H1 (cell line): ENCODE measurements around the gene ZNG1A. TPM values are rescaled to one million over a fixed set of nuclear protein-coding genes. Genes with fewer than 3 reads are reported as not detected.
"Not testable (repeated sequence)": the region's sequence is repeated elsewhere in the genome, so short reads cannot be mapped to it uniquely, and the experiment has no call there.

Experiments used
- CTCF ChIA-PET: fragments of 300-600 bp; sonication (Branson Sonifier 250); formaldehyde crosslinking; loops from one replicate; lab custom pipeline; 2021; ENCODE audit not compliant: partially characterized antibody; lab: Charles Lee
- POLR2A ChIA-PET: fragments of 300-600 bp; sonication (Branson Sonifier 250); formaldehyde crosslinking; loops from one replicate; lab custom pipeline; 2021; ENCODE audit warnings: inconsistent platforms; ENCODE audit not compliant: partially characterized antibody; lab: Charles Lee
- DNase-seq, 2 experiments: peaks; one replicate each; pipeline versions ENCODE4 v3.0.0 to v3.0.0-alpha.2; 2010 to 2022; ENCODE audit warnings: low spot score in 2 of 2, low read depth in 1 of 2, mixed read lengths in 1 of 2
- FAIRE-seq: peaks from 2 replicates; lab custom pipeline; 2011; peaks lifted over from hg19 to GRCh38; lab: Jason Lieb, UNC
- H2AFZ ChIP-seq: 2 replicates; pipeline ENCODE4 v1.8.1; 2012; ENCODE audit warnings: low read length, inconsistent platforms
- H2AK5ac ChIP-seq: 2 replicates; pipeline ENCODE4 v1.6.1; 2013; ENCODE audit warnings: low read depth, low read length
- H2BK120ac ChIP-seq: replicated peaks from 2 replicates; pipeline ENCODE3; 2013; ENCODE audit warnings: low read depth, low read length, inconsistent platforms
- H2BK12ac ChIP-seq: 2 replicates; pipeline ENCODE4 v1.6.1; 2013; ENCODE audit warnings: low read depth, low read length
- H2BK15ac ChIP-seq: 2 replicates; pipeline ENCODE4 v1.6.1; 2013; ENCODE audit warnings: low read length
- H2BK20ac ChIP-seq: 2 replicates; pipeline ENCODE4 v1.6.1; 2013; ENCODE audit warnings: low read length
- H2BK5ac ChIP-seq: 2 replicates; pipeline ENCODE4 v1.6.1; 2013; ENCODE audit warnings: low read depth, low read length
- H3K14ac ChIP-seq: 2 replicates; pipeline ENCODE4 v1.6.1; 2013; ENCODE audit warnings: inconsistent platforms; ENCODE audit not compliant: insufficient read length
- H3K18ac ChIP-seq: 2 replicates; pipeline ENCODE4 v1.6.1; 2013; ENCODE audit warnings: low read length; ENCODE audit errors: extremely low read depth
- H3K23ac ChIP-seq: 2 replicates; pipeline ENCODE4 v1.6.1; 2013; ENCODE audit warnings: inconsistent platforms; ENCODE audit not compliant: insufficient read length
- H3K23me2 ChIP-seq: 2 replicates; pipeline ENCODE4 v1.6.1; 2013; ENCODE audit warnings: low read depth, low read length
- H3K27ac ChIP-seq: 2 replicates; pipeline ENCODE4 v1.6.1; 2011; ENCODE audit warnings: low read depth, low read length, inconsistent platforms
- H3K27me3 ChIP-seq, 4 experiments: replicated peaks in 1 of 4; 1 replicate in 1 of 4; 2 replicates in 3 of 4; pipeline versions ENCODE4 v1.6.1 to v1.8.1; 2011 to 2013; ENCODE audit warnings: low read length in 3 of 4, mild to moderate bottlenecking in 3 of 4, inconsistent platforms in 2 of 4, mixed read lengths in 2 of 4, moderate library complexity in 1 of 4; ENCODE audit not compliant: control insufficient read depth in 3 of 4, insufficient read depth in 3 of 4; ENCODE audit errors: extremely low read depth in 1 of 4
- H3K36me3 ChIP-seq, 4 experiments: 2 replicates each; pipeline versions ENCODE4 v1.6.1 to v1.8.1; 2011 to 2013; ENCODE audit warnings: mild to moderate bottlenecking in 4 of 4, low read length in 3 of 4, moderate library complexity in 2 of 4, control low read depth in 1 of 4, inconsistent platforms in 1 of 4; ENCODE audit not compliant: insufficient read depth in 4 of 4, control insufficient read depth in 2 of 4
- H3K4ac ChIP-seq: replicated peaks from 2 replicates; pipeline ENCODE3; 2013; ENCODE audit warnings: low read length, low read depth, mixed read lengths, inconsistent platforms; ENCODE audit not compliant: insufficient read length
- H3K4me1 ChIP-seq, 4 experiments: replicated peaks in 1 of 4; 1 replicate in 1 of 4; 2 replicates in 3 of 4; pipeline versions ENCODE4 v1.6.1 to v1.8.1; 2011 to 2013; ENCODE audit warnings: low read length in 3 of 4, inconsistent platforms in 2 of 4, mixed read lengths in 1 of 4; ENCODE audit not compliant: insufficient read depth in 4 of 4, control insufficient read depth in 3 of 4
- H3K4me2 ChIP-seq, 2 experiments: 2 replicates each; pipeline versions ENCODE4 v1.6.1 to v1.8.1; 2011 to 2013; ENCODE audit warnings: low read depth in 2 of 2, low read length in 2 of 2, control low read depth in 1 of 2, inconsistent platforms in 1 of 2, mild to moderate bottlenecking in 1 of 2; ENCODE audit not compliant: insufficient read depth in 1 of 2
- H3K4me3 ChIP-seq, 4 experiments: fragments of 200-600, 300-600 bp in 1 of 4; sonication (generic), shearing (Covaris generic), sonication (Bioruptor Twin) in 1 of 4; 2 replicates each; pipeline versions ENCODE4 v1.5.1 to v1.8.1; 2011 to 2016; ENCODE audit warnings: low read length in 4 of 4, low read depth in 3 of 4, control low read depth in 2 of 4, inconsistent platforms in 2 of 4, mild to moderate bottlenecking in 2 of 4, mixed read lengths in 1 of 4, moderate library complexity in 1 of 4; ENCODE audit not compliant: insufficient read depth in 2 of 4; ENCODE audit errors: extremely low read depth in 1 of 4
- H3K56ac ChIP-seq: replicated peaks from 2 replicates; pipeline ENCODE3; 2013; ENCODE audit warnings: low read depth, mild to moderate bottlenecking, mixed read lengths, low read length, inconsistent platforms; ENCODE audit not compliant: insufficient read length
- H3K79me1 ChIP-seq: 2 replicates; pipeline ENCODE4 v1.6.1; 2013; ENCODE audit warnings: low read depth, low read length, control low read depth
- H3K79me2 ChIP-seq, 2 experiments: 2 replicates each; pipeline versions ENCODE4 v1.6.1 to v1.8.1; 2012 to 2013; ENCODE audit warnings: low read length in 2 of 2, mild to moderate bottlenecking in 2 of 2, inconsistent platforms in 1 of 2; ENCODE audit not compliant: insufficient read depth in 2 of 2, control insufficient read depth in 1 of 2
- H3K9ac ChIP-seq, 4 experiments: replicated peaks in 1 of 4; 1 replicate in 1 of 4; 2 replicates in 3 of 4; pipeline versions ENCODE4 v1.6.1 to v1.8.1; 2011 to 2013; ENCODE audit warnings: low read depth in 3 of 4, low read length in 3 of 4, control low read depth in 2 of 4, mild to moderate bottlenecking in 2 of 4, moderate library complexity in 2 of 4, inconsistent platforms in 1 of 4; ENCODE audit errors: extremely low read depth in 1 of 4
- H3K9me3 ChIP-seq, 2 experiments: 2 replicates each; pipeline versions ENCODE4 v1.6.1 to v1.8.1; 2012 to 2013; ENCODE audit warnings: mild to moderate bottlenecking in 2 of 2, moderate library complexity in 2 of 2, control low read depth in 1 of 2, inconsistent platforms in 1 of 2, low read depth in 1 of 2, low read length in 1 of 2, mixed read lengths in 1 of 2; ENCODE audit not compliant: insufficient read depth in 2 of 2
- H4K20me1 ChIP-seq, 2 experiments: replicated peaks in 1 of 2; 2 replicates each; pipeline versions ENCODE3 to v1.8.1; 2011 to 2013; ENCODE audit warnings: inconsistent platforms in 2 of 2, low read length in 2 of 2, mild to moderate bottlenecking in 1 of 2; ENCODE audit not compliant: insufficient read depth in 2 of 2, control insufficient read depth in 1 of 2
- H4K5ac ChIP-seq: 2 replicates; pipeline ENCODE4 v1.6.1; 2013; ENCODE audit warnings: low read length, low read depth, mixed read lengths, inconsistent platforms; ENCODE audit not compliant: insufficient read length
- H4K8ac ChIP-seq: 2 replicates; pipeline ENCODE4 v1.8.0; 2013; ENCODE audit warnings: mild to moderate bottlenecking, moderate library complexity, low read length, inconsistent platforms; ENCODE audit not compliant: insufficient read depth; ENCODE audit errors: extremely low read depth
- H4K91ac ChIP-seq: replicated peaks from 2 replicates; pipeline ENCODE3; 2013; ENCODE audit warnings: low read length, mixed read lengths, inconsistent platforms; ENCODE audit not compliant: insufficient read length
- WGBS, 2 experiments: shearing (Covaris generic) in 1 of 2; methylation state at CpG; one replicate each; pipeline versions ENCODE4 v1.1.6 to v1.1.7; 2013 to 2015; ENCODE audit warnings: low lambda C conversion rate in 2 of 2, mixed read lengths in 2 of 2, inconsistent platforms in 1 of 2, low coverage in 1 of 2, missing lambda C conversion rate in 1 of 2; ENCODE audit not compliant: insufficient replicate concordance in 2 of 2, insufficient coverage in 1 of 2, insufficient read length in 1 of 2; ENCODE audit errors: extremely low coverage in 1 of 2, missing lambda C conversion rate in 1 of 2; 5-methylcytosine and 5-hydroxymethylcytosine counted together
- polyA plus RNA-seq, 7 experiments: library from polyadenylated mRNA; depleted of rRNA in 3 of 7; stranded (reverse) in 5 of 7; unstranded in 2 of 7; fragments of >200 nt in 5 of 7; fragments of 200-250 nt in 2 of 7; gene quantifications; 1 replicate in 5 of 7; 2 replicates in 1 of 7; 4 replicates in 1 of 7; pipeline versions ENCODE4 v1.2.1 to v1.2.3, GENCODE V29; 2011 to 2013; ENCODE audit warnings: missing spikeins in 2 of 7, mixed read lengths in 2 of 7
- total RNA-seq: library from RNA; stranded (reverse); fragmentation: NEBNext Ultra II Directional; extraction: Animal tissue kit (Norgen Biotek cat#: 25700); gene quantifications from 2 replicates; pipeline ENCODE4 v1.2.1, GENCODE V29; 2021

Gene ZNG1A
- total and polyA plus RNA-seq, 2 of the 8 experiments (the other 6 are each of a cell fraction or from before 2014, with no cell fraction given) = 18.2 to 46.5 TPM

DNA sequence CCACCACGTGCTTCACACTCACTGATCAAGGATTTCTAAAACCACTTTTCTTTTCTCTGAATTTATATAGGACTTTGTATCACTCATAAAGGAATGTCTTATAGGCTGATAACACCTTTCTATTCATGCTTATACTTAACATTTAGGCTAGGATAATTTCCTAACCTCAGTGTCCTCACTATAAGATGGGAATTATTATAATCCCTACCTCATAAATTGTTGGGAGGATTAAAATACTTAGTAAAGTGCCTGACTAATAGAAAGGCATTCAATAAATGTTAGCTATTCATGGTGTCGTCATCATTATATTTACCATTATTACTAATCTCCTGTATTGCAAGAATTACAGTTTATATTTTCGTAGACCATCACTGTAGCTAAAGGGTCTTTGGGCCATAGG is 102.5 kb downstream of the ZNG1A start:
- H3K9me3 ChIP-seq, H3K79me2 ChIP-seq, H3K23me2 ChIP-seq, H3K4me2 ChIP-seq, H2BK15ac ChIP-seq, H3K56ac ChIP-seq, H3K9ac ChIP-seq, H2BK5ac ChIP-seq, H3K23ac ChIP-seq, H3K18ac ChIP-seq, H2BK120ac ChIP-seq, H3K4ac ChIP-seq, H4K5ac ChIP-seq, H3K14ac ChIP-seq, DNase-seq, H3K4me3 ChIP-seq, H3K27ac ChIP-seq, FAIRE-seq, H4K8ac ChIP-seq, H2BK12ac ChIP-seq, POLR2A ChIA-PET, H3K36me3 ChIP-seq, H4K91ac ChIP-seq, H3K79me1 ChIP-seq, H2AFZ ChIP-seq, H3K4me1 ChIP-seq, H2BK20ac ChIP-seq, H4K20me1 ChIP-seq, H2AK5ac ChIP-seq, CTCF ChIA-PET: not testable (repeated sequence)
- WGBS, 2 experiments = 100% methylated on average over 2 of the region's 3 CpGs; no CpG with 5 or more reads in 1 of the 2 experiments
- H3K27me3 ChIP-seq = peaks cover 8 to 28% (median 19%) of the 10 kb centered on the region in 4 experiments; a peak in 6 of 7 replicates

DNA sequence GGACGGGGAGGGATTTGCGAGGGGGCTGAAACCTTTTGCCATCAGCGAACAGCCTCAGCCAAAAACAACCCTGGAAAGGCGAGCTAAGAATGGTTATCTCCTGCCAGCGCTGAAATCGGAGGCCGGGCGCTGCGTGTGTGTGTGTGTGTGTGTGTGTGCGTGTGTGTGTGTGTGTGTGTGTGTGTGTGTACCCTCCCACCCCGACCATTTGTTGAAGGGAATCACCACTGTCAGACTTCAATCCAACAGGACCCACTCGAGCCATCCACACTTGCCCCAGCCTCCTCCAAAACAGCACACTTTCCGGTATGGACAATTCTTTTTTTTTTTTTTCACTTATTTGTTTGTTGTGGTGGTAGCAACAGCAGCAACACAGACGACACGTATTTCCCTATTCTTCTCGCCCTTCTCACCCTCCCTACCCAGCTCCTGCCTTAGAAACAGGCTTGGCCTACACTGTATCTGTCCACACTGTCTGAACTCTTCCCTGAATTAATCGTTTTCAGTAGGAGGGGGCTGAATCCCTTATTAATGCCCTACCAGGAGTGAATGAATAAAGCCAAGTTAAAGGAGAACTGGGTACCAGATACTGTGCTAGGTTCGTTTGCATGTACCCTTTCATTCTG is 104.8 kb downstream of the ZNG1A start:
- H3K4me3 ChIP-seq = peak overlapping the region in 3 of 4 experiments; percentile 35 to 62 (median 40); a peak in 2 of 8 replicates
- H3K18ac ChIP-seq, H3K4me1 ChIP-seq, H2BK15ac ChIP-seq, CTCF ChIA-PET, H3K9me3 ChIP-seq, H2BK120ac ChIP-seq, H2BK20ac ChIP-seq, FAIRE-seq, H2AK5ac ChIP-seq, H4K5ac ChIP-seq, H2BK5ac ChIP-seq, H3K14ac ChIP-seq, H3K23ac ChIP-seq, DNase-seq, H3K23me2 ChIP-seq, H3K56ac ChIP-seq, H2AFZ ChIP-seq, H3K79me1 ChIP-seq, H3K4ac ChIP-seq, H4K8ac ChIP-seq, POLR2A ChIA-PET, H3K79me2 ChIP-seq, H3K9ac ChIP-seq, H2BK12ac ChIP-seq, H4K91ac ChIP-seq, H3K36me3 ChIP-seq, H3K27ac ChIP-seq, H4K20me1 ChIP-seq: not testable (repeated sequence)
- peak overlapping the region; percentile 54 to 76; a peak in 3 of 4 replicates for H3K4me2 ChIP-seq
- peaks cover 8 to 28% (median 19%) of the 10 kb centered on the region in 4 experiments; a peak in 6 of 7 replicates for H3K27me3 ChIP-seq
- 6% methylated on average over 13 of the region's 18 CpGs; no CpG with 5 or more reads in 1 of the 2 experiments for WGBS, 2 experiments
